Measurements from ENCODE around the gene PHF19.

GRCh38 chr9:120916588-120916987, 39.6 kb upstream of the PHF19 start:
- TF ChIP-seq EP300 (IDR thresholded peaks at IDR 0.05; ENCODE audit: borderline replicate concordance in 1 of 2, control insufficient read depth in 1 of 2, low read depth in 2 of 2, low read length in 2 of 2): no peak
- TF ChIP-seq SMC3 (IDR thresholded peaks at IDR 0.05; ENCODE audit: borderline replicate concordance, low read length): no peak
- TF ChIP-seq MYC (IDR thresholded peaks at IDR 0.05; ENCODE audit: insufficient read depth, insufficient read length, insufficient replicate concordance, low read length, severe bottlenecking): no peak
- no peak for TF ChIP-seq HCFC1 (IDR thresholded peaks at IDR 0.05; ENCODE audit: low read length)
- TF ChIP-seq NFYB (IDR thresholded peaks at IDR 0.05; ENCODE audit: insufficient read depth, low read depth, low read length): no peak
- TF ChIP-seq SMAD1 (IDR thresholded peaks at IDR 0.05; ENCODE audit: low read depth, partially characterized antibody): no peak
- TF ChIP-seq CTCF (IDR thresholded peaks at IDR 0.05 in 2 of 3, conservative IDR thresholded peaks at IDR 0.05 in 1 of 3; ENCODE audit: control insufficient read depth in 2 of 3, extremely low read depth in 1 of 3, insufficient read depth in 1 of 3, low read depth in 3 of 3, low read length in 3 of 3): no peak; a peak in 1 of 6 replicates
- no peak for TF ChIP-seq MAX (IDR thresholded peaks at IDR 0.05; ENCODE audit: low read depth, low read length)
- TF ChIP-seq SIN3A (IDR thresholded peaks at IDR 0.05; ENCODE audit: low read depth, low read length): no peak
- no peak for TF ChIP-seq EGR1 (IDR thresholded peaks at IDR 0.05; ENCODE audit: borderline replicate concordance in 1 of 2, low read depth in 2 of 2, low read length in 2 of 2)
- TF ChIP-seq TCF12 (IDR thresholded peaks at IDR 0.05; ENCODE audit: low read depth, low read length): no peak
- no peak for TF ChIP-seq EZH2 (IDR thresholded peaks at IDR 0.05; ENCODE audit: borderline replicate concordance, control insufficient read depth, low read depth, low read length)
- TF ChIP-seq ZBTB33 (IDR thresholded peaks at IDR 0.05): no peak

Data from GM12878 (cell line).